ENCODE results near the gene CDR2.

DNA sequence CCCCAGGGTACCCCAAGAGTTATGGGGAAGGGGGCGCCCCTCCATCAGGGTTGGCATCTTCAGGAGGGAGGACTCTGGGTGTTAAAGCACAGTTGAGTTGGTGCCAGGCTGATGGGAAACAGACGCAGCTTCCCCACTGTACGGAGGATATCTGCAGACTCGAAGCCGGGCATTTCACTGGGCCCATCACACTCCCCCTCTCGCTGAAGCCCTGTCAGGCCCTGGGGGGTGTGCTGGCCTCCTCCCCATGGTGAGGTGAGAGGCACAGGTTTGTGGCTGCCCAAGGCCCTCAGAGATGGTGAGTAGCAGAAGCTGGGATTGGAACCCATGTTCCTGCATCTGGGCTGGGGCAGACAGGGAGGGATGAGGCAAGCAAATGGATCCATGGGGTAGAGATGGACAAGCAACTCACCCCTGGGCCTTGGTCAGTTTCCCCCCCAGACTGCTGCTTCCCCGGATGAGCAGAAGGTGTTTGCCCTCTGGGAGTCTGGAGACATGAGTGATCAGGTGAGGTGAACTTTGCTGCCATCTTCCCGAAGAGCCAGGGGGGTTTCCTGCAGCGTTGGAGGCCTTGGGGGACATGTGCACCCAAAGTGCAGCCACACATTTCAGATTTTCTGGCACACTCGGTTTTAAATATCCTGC lies 46.2 kb downstream of the CDR2 start:
- TF ChIP-seq, protein P1, sequence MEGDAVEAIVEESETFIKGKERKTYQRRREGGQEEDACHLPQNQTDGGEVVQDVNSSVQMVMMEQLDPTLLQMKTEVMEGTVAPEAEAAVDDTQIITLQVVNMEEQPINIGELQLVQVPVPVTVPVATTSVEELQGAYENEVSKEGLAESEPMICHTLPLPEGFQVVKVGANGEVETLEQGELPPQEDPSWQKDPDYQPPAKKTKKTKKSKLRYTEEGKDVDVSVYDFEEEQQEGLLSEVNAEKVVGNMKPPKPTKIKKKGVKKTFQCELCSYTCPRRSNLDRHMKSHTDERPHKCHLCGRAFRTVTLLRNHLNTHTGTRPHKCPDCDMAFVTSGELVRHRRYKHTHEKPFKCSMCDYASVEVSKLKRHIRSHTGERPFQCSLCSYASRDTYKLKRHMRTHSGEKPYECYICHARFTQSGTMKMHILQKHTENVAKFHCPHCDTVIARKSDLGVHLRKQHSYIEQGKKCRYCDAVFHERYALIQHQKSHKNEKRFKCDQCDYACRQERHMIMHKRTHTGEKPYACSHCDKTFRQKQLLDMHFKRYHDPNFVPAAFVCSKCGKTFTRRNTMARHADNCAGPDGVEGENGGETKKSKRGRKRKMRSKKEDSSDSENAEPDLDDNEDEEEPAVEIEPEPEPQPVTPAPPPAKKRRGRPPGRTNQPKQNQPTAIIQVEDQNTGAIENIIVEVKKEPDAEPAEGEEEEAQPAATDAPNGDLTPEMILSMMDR (IDR thresholded peaks at IDR 0.05; ENCODE audit: insufficient read depth, low read length), result no peak
- TF ChIP-seq, protein P2, sequence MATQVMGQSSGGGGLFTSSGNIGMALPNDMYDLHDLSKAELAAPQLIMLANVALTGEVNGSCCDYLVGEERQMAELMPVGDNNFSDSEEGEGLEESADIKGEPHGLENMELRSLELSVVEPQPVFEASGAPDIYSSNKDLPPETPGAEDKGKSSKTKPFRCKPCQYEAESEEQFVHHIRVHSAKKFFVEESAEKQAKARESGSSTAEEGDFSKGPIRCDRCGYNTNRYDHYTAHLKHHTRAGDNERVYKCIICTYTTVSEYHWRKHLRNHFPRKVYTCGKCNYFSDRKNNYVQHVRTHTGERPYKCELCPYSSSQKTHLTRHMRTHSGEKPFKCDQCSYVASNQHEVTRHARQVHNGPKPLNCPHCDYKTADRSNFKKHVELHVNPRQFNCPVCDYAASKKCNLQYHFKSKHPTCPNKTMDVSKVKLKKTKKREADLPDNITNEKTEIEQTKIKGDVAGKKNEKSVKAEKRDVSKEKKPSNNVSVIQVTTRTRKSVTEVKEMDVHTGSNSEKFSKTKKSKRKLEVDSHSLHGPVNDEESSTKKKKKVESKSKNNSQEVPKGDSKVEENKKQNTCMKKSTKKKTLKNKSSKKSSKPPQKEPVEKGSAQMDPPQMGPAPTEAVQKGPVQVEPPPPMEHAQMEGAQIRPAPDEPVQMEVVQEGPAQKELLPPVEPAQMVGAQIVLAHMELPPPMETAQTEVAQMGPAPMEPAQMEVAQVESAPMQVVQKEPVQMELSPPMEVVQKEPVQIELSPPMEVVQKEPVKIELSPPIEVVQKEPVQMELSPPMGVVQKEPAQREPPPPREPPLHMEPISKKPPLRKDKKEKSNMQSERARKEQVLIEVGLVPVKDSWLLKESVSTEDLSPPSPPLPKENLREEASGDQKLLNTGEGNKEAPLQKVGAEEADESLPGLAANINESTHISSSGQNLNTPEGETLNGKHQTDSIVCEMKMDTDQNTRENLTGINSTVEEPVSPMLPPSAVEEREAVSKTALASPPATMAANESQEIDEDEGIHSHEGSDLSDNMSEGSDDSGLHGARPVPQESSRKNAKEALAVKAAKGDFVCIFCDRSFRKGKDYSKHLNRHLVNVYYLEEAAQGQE (IDR thresholded peaks at IDR 0.05; ENCODE audit: insufficient replicate concordance, low read depth), result no peak
- TF ChIP-seq SPI1 (IDR thresholded peaks at IDR 0.05; ENCODE audit: borderline replicate concordance, low read depth), result no peak
